Suprapubic skin (tissue), 3 donors: ENCODE results near the gene FXYD5.

ENCODE experiments used
- EP300 ChIP-seq: sonication (generic); formaldehyde crosslinking; IDR thresholded peaks from one replicate; pipeline ENCODE4 v1.6.1; 2017; ENCODE audit warnings: antibody characterized with exemption
- TF ChIP-seq, protein P1 (sequence below), 2 donors: fragments of 200-600 bp in 1 of 2; fragments of 450-650 bp in 1 of 2; sonication (generic) in 1 of 2; IDR thresholded peaks; one replicate each; pipeline ENCODE4 v1.5.1; 2016 to 2019; ENCODE audit warnings: antibody characterized with exemption in 2 of 2, mild to moderate bottlenecking in 1 of 2, moderate library complexity in 1 of 2

DNA sequence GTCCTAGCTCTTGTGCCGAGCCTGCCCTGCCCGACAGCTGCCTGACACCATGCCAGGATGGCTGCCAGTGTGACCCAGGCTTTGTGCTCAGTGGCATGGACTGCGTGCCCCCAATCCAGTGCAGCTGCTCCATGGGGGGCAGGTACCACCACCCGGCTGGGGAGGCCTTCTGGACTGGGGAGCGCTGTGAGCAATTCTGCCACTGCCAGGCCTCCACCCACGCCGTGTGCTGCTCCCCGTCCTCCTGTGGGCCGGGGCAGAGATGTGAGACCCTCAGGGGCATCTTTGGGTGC, 48.3 kb upstream of the FXYD5 start:
- TF ChIP-seq, protein P1, sequence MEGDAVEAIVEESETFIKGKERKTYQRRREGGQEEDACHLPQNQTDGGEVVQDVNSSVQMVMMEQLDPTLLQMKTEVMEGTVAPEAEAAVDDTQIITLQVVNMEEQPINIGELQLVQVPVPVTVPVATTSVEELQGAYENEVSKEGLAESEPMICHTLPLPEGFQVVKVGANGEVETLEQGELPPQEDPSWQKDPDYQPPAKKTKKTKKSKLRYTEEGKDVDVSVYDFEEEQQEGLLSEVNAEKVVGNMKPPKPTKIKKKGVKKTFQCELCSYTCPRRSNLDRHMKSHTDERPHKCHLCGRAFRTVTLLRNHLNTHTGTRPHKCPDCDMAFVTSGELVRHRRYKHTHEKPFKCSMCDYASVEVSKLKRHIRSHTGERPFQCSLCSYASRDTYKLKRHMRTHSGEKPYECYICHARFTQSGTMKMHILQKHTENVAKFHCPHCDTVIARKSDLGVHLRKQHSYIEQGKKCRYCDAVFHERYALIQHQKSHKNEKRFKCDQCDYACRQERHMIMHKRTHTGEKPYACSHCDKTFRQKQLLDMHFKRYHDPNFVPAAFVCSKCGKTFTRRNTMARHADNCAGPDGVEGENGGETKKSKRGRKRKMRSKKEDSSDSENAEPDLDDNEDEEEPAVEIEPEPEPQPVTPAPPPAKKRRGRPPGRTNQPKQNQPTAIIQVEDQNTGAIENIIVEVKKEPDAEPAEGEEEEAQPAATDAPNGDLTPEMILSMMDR (IDR thresholded peaks at IDR 0.05), result no peak
- TF ChIP-seq EP300, result no peak
